Measurements from ENCODE around the gene REXO1. TPM values are rescaled to one million over a fixed set of nuclear protein-coding genes. Genes with fewer than 3 reads are reported as not detected.

Gene REXO1
- total and polyA plus RNA-seq, 9 of the 15 experiments (the other 6 are each of a cell fraction or from before 2014, with no cell fraction given): 0.04 to 63.3 (median 15.8) TPM

DNA sequence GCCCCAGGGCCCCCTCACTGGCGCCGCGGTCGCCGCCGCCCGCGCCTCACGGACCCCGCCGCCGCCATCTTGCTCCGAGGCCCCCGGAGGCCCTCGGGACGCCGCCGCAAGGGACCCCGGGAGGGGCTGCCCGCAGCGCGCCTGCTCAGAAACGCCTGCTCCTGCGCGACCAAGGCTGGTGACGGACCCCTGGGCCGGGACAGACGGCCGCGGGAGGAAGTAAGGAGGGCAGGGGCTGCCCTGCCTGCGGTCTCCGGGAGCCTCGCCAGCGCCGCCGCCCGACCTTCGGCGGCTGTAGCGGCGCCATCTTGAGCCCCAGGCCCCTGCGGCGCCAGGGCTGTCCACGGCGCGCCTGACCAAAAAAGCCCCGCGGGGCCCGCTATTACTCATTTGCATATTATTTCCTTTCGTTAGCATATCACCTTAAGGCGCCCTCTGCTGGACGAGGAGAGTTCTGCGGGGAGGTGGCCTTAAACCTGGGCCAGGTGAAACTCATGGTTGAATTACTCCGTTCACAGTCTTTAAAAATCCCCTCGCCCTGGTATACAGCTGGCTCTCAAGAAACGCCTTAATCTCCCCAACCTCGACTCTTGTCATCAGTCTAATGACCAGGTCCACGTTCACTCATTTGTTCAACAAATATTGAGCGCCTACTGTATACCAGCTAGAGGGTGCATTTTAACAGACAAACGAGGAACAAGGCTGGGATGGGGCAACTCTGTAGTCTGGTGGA, at the start of gene REXO1 (continued):
- TF ChIP-seq STAG1 (CRISPR knock-in tag; IDR thresholded peaks at IDR 0.05; ENCODE audit: borderline replicate concordance): no peak
- no peak for TF ChIP-seq YBX1 (IDR thresholded peaks at IDR 0.05)
- TF ChIP-seq, protein P1, sequence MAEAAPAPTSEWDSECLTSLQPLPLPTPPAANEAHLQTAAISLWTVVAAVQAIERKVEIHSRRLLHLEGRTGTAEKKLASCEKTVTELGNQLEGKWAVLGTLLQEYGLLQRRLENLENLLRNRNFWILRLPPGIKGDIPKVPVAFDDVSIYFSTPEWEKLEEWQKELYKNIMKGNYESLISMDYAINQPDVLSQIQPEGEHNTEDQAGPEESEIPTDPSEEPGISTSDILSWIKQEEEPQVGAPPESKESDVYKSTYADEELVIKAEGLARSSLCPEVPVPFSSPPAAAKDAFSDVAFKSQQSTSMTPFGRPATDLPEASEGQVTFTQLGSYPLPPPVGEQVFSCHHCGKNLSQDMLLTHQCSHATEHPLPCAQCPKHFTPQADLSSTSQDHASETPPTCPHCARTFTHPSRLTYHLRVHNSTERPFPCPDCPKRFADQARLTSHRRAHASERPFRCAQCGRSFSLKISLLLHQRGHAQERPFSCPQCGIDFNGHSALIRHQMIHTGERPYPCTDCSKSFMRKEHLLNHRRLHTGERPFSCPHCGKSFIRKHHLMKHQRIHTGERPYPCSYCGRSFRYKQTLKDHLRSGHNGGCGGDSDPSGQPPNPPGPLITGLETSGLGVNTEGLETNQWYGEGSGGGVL (CRISPR knock-in tag; IDR thresholded peaks at IDR 0.05): no peak
- TF ChIP-seq, protein P2, sequence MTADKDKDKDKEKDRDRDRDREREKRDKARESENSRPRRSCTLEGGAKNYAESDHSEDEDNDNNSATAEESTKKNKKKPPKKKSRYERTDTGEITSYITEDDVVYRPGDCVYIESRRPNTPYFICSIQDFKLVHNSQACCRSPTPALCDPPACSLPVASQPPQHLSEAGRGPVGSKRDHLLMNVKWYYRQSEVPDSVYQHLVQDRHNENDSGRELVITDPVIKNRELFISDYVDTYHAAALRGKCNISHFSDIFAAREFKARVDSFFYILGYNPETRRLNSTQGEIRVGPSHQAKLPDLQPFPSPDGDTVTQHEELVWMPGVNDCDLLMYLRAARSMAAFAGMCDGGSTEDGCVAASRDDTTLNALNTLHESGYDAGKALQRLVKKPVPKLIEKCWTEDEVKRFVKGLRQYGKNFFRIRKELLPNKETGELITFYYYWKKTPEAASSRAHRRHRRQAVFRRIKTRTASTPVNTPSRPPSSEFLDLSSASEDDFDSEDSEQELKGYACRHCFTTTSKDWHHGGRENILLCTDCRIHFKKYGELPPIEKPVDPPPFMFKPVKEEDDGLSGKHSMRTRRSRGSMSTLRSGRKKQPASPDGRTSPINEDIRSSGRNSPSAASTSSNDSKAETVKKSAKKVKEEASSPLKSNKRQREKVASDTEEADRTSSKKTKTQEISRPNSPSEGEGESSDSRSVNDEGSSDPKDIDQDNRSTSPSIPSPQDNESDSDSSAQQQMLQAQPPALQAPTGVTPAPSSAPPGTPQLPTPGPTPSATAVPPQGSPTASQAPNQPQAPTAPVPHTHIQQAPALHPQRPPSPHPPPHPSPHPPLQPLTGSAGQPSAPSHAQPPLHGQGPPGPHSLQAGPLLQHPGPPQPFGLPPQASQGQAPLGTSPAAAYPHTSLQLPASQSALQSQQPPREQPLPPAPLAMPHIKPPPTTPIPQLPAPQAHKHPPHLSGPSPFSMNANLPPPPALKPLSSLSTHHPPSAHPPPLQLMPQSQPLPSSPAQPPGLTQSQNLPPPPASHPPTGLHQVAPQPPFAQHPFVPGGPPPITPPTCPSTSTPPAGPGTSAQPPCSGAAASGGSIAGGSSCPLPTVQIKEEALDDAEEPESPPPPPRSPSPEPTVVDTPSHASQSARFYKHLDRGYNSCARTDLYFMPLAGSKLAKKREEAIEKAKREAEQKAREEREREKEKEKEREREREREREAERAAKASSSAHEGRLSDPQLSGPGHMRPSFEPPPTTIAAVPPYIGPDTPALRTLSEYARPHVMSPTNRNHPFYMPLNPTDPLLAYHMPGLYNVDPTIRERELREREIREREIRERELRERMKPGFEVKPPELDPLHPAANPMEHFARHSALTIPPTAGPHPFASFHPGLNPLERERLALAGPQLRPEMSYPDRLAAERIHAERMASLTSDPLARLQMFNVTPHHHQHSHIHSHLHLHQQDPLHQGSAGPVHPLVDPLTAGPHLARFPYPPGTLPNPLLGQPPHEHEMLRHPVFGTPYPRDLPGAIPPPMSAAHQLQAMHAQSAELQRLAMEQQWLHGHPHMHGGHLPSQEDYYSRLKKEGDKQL (CRISPR knock-in tag; IDR thresholded peaks at IDR 0.05; ENCODE audit: borderline replicate concordance): no peak
- TF ChIP-seq RFX7 (CRISPR knock-in tag; IDR thresholded peaks at IDR 0.05): no peak
- TF ChIP-seq ZNF584 (CRISPR knock-in tag; IDR thresholded peaks at IDR 0.05; ENCODE audit: low read depth): no peak
- no peak for TF ChIP-seq ATF3 (IDR thresholded peaks at IDR 0.05)
- 0 out of 2 replicates have a peak, but pooled peaks have one; percentile 30 for TF ChIP-seq ATF3 (CRISPR knock-in tag; conservative IDR thresholded peaks at IDR 0.05)
- peak; percentile 82 for TF ChIP-seq ELF1 (tag; IDR thresholded peaks at IDR 0.05)
- peak; percentile 87 for TF ChIP-seq NFE2 (IDR thresholded peaks at IDR 0.05; ENCODE audit: low read depth)
- TF ChIP-seq FOXA3 (CRISPR knock-in tag; conservative IDR thresholded peaks at IDR 0.05 in 1 of 2, IDR thresholded peaks at IDR 0.05 in 1 of 2): no peak

All from K562 (cell line).